WTC11 (cell line): ENCODE data around the gene TAPBP.

Experiments
- OVOL2 ChIP-seq: fragments of 250-450 bp; sonication (Bioruptor Pico); IDR thresholded peaks from 2 replicates; pipeline ENCODE4 v1.9.0; 2021; ENCODE audit warnings: mild to moderate bottlenecking, borderline replicate concordance
- TEAD1 ChIP-seq: sonication (generic); formaldehyde crosslinking; IDR thresholded peaks from 2 replicates; pipeline ENCODE4 v1.8.0; 2022; ENCODE audit warnings: mild to moderate bottlenecking, missing genetic modification reagents
- TEAD4 ChIP-seq: sonication (generic); formaldehyde crosslinking; IDR thresholded peaks from 2 replicates; pipeline ENCODE4 v1.8.0; 2022; ENCODE audit warnings: mild to moderate bottlenecking, missing genetic modification reagents
- TF ChIP-seq, protein P1 (sequence below): fragments of 200-600 bp; IDR thresholded peaks from 2 replicates; pipeline ENCODE4 v1.8.0; 2022; ENCODE audit warnings: antibody characterized with exemption

- TF ChIP-seq TEAD1 (CRISPR knock-in tag): no peak
- no peak for TF ChIP-seq OVOL2 (CRISPR knock-in tag)
- TF ChIP-seq, protein P1, sequence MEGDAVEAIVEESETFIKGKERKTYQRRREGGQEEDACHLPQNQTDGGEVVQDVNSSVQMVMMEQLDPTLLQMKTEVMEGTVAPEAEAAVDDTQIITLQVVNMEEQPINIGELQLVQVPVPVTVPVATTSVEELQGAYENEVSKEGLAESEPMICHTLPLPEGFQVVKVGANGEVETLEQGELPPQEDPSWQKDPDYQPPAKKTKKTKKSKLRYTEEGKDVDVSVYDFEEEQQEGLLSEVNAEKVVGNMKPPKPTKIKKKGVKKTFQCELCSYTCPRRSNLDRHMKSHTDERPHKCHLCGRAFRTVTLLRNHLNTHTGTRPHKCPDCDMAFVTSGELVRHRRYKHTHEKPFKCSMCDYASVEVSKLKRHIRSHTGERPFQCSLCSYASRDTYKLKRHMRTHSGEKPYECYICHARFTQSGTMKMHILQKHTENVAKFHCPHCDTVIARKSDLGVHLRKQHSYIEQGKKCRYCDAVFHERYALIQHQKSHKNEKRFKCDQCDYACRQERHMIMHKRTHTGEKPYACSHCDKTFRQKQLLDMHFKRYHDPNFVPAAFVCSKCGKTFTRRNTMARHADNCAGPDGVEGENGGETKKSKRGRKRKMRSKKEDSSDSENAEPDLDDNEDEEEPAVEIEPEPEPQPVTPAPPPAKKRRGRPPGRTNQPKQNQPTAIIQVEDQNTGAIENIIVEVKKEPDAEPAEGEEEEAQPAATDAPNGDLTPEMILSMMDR: no peak
- no peak for TF ChIP-seq TEAD4 (CRISPR knock-in tag)
These were observed 34.6 kb downstream of the TAPBP start for GRCh38 chr6:33279257-33279695.
